ENCODE measurements around the gene SRGAP2C.
"Not testable (repeated sequence)": the region's sequence is repeated elsewhere in the genome, so short reads cannot be mapped to it uniquely, and the experiment has no call there.

The SRGAP2C gene

DNA sequence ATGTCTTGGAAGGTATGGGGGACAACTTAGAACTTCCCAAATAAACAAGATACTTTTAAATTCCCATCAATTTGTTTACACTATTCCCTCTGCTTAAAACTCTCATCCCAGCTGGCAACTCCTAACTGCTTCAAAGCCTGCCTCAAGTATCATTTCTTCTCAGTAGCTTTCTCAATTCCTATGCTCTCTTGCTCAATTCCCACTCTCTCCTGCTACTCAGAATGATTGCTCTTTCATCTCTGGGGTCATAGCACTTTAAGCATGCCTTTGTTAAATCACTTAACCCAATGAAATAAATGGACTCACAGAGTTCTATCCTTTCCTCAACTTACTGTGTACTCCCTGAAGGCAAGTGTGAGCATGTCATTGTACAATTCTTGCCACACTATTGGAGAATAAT is 19.5 kb upstream of the SRGAP2C start:
- not testable (repeated sequence) for H4K20me1 ChIP-seq; H3K4me2 ChIP-seq; H3K4me3 ChIP-seq; H3K27ac ChIP-seq; H3K36me3 ChIP-seq; H3K9ac ChIP-seq; H3K9me3 ChIP-seq (replicated peaks in 1 of 11); H3K4me1 ChIP-seq; H3K27me3 ChIP-seq

DNA sequence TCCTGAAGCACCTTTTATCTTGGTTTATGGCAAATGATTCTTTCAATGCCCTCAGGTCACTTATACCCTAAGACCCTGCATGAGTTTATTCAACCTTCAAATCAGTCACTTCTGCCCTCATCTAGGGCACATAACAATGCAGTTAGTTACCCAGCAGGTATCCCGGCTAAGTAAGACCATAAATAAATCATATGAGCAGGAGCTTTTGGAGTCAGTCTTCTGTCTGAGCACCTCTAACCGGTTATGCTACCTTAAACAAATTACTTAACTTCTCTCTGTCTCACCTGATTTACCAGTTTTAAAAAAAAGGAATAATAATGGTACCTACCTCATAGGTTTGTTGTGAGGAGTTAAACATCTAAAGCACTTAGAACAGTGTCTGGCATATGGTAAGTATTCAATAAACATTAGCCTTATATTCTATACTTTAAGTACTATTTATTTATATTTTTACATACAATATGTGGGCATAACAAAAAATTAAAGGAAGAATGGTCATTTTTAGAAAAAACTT is 17.5 kb upstream of the SRGAP2C start:
- H3K4me2 ChIP-seq; H3K4me3 ChIP-seq; H3K27ac ChIP-seq; H3K9ac ChIP-seq; H3K36me3 ChIP-seq; H3K27me3 ChIP-seq; H4K20me1 ChIP-seq; H3K9me3 ChIP-seq (replicated peaks in 1 of 11); H3K4me1 ChIP-seq: not testable (repeated sequence)

DNA sequence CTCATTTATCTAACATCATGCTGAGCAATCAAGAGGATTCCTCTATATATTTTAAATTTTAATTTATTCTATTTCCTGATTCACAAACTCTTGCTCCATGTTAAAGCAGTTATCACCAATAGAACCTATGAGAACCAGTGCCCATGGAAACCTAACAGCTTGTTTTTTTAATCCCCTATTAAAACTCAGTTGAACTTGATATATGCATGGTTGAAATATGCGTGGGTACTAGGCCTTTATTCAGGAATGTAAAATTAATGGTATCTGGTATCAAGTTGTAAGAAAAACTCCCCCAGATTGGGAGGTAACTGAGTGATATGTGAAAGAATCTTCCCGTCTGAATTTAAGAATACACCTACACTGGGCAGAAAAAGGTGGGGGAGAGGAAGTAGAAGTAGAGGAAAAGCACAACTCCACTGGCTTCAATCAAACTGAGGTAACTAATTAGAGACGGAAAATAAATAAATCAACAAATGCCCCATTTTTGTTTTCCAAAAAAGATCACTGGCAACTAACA is 16.6 kb upstream of the SRGAP2C start:
- H3K4me2 ChIP-seq; H3K4me3 ChIP-seq; H3K27ac ChIP-seq; H3K9me3 ChIP-seq (replicated peaks in 1 of 11); H3K36me3 ChIP-seq; H4K20me1 ChIP-seq; H3K27me3 ChIP-seq; H3K9ac ChIP-seq; H3K4me1 ChIP-seq: not testable (repeated sequence)

DNA sequence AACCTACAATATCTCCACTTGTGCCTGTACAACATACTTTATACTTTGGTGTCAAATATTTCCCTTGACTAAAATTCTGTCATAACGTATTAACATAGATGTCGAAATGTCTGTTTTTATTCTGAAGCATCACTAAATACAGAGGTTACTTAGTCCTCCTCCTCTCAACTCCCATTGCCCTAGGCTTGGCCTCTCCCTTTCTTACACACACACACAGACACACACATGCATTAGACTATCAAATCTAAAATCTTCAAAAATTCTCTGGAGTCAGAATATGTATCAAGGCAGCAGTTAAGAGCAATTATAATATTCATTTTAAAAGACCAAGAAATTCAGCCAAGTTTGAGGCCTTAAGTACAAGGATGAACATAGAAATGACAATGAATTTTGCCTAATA is 8.1 kb upstream of the SRGAP2C start:
- H3K4me3 ChIP-seq; H3K4me2 ChIP-seq; H3K9me3 ChIP-seq (replicated peaks in 1 of 11); H3K27me3 ChIP-seq; H3K9ac ChIP-seq; H3K27ac ChIP-seq; H3K36me3 ChIP-seq; H3K4me1 ChIP-seq; H4K20me1 ChIP-seq: not testable (repeated sequence)

DNA sequence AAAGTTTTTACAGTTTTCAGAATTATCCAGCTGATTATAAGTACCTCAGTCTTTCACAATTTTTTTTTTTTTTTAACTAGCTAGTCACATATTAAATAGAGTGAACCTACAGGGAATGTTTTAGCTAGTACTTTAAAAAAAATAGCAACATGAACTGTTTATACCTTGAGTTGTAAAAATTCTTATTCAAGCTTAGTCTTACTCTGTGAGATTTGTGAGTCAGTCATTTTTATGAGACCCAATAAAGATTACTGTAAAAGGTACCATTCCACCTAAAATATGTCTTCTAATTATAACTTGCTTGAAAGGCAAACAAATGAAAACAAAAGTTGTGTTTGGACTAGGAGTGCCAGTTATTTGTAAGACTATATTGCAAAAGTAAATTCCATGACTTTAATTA is 6.6 kb upstream of the SRGAP2C start:
- H3K4me2 ChIP-seq; H3K9ac ChIP-seq; H3K4me3 ChIP-seq; H3K9me3 ChIP-seq (replicated peaks in 1 of 11); H4K20me1 ChIP-seq; H3K27ac ChIP-seq; H3K36me3 ChIP-seq; H3K4me1 ChIP-seq; H3K27me3 ChIP-seq: not testable (repeated sequence)

DNA sequence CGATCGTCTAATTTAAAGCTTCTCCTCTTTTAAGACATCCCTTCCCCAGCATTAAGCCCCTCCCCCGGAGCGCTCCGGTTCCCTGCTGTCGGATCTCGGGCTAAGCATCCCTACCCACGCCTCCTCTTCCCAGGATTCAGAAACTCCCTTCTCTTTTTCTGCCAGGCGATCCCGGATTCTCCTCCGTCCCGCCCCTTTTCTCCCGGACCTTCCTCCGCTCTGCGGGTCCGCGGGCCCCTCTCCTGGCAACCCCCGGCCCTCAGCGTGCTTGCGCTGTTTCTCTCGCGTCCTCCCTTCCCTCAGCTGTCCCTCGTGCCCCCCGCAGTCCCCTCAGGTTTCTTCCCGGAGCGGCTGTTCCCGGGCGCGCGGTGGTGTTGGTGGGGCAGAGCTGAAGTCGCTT is 908 bp upstream of the SRGAP2C start:
- not testable (repeated sequence) for H3K4me1 ChIP-seq; H3K36me3 ChIP-seq; H4K20me1 ChIP-seq; H3K9me3 ChIP-seq (replicated peaks in 1 of 11); H3K27me3 ChIP-seq
- Histone ChIP-seq H3K4me2 (peak overlapping the region; percentile 44 to 79 (median 52); a peak in 17 of 22 replicates), H3K27ac (peak overlapping the region in 8 of 11 experiments; percentile 58 to 79 (median 71); a peak in 15 of 22 replicates), H3K9ac (peak overlapping the region in 9 of 11 experiments; percentile 62 to 80 (median 77); a peak in 16 of 22 replicates), H3K4me3 (peak overlapping the region; percentile 46 to 71 (median 62))

DNA sequence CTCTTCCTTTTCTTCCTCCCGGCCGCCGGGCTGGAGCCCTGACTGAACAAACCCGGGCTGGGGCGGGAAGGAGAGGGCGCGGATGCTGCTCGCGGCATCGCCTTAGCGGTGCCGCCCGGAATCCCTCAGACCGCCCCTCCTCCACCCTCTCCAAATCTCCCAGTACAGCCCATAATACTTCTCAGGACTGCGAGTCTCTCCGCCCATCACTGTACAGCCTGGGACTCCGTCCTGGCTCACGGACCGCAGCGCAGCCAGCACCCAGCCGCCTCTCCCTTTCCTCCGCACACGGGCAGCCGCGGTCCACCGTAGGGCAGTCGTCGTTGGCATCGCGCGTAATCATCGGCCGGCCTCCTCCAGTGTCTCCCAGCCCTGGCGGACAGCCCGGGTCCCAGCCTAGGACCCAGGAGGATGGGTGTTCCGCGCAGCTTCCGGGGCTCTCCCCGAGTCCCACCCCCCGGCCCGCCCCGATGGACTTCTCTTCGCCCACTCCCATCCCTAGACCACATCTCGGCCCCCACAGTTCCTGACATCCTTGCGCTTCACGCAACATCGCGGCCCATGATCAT is 449 bp downstream of the SRGAP2C start:
- peak overlapping the region; percentile 42 to 73 (median 70); a peak in 20 of 22 replicates for H3K9ac ChIP-seq
- not testable (repeated sequence) for H3K27me3 ChIP-seq; H3K4me1 ChIP-seq; H3K9me3 ChIP-seq (replicated peaks in 1 of 11); H3K36me3 ChIP-seq; H4K20me1 ChIP-seq; H3K4me2 ChIP-seq
- H3K4me3 ChIP-seq, result peak overlapping the region; percentile 45 to 66 (median 56)
- H3K27ac ChIP-seq, result peak overlapping the region in 10 of 11 experiments; percentile 42 to 73 (median 62); a peak in 17 of 22 replicates

DNA sequence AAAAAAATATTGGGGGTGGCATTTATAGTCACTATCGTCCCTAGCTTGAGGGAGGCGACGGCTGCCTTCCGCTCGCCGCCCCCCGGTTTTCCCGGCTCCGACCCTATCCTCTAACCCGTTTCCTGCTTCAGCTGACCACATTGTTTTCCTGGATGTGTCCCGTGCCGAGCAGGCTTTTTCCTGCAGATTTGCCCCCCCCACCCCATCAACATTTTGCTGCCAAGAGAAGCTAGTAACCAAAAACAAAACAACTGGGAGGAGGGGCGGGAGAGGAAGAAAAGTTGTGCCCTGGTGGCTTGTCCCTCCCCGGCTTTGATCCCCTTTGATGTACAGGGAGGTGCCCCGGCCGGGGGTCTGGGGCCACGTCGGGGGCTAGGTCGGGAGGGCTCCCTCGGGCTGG is 1.4 kb downstream of the SRGAP2C start:
- not testable (repeated sequence) for H3K9me3 ChIP-seq (replicated peaks in 1 of 11); H3K4me1 ChIP-seq; H4K20me1 ChIP-seq; H3K36me3 ChIP-seq; H3K27me3 ChIP-seq; H3K4me2 ChIP-seq
- H3K4me3 ChIP-seq, result peak overlapping the region in 7 of 10 experiments; percentile 39 to 61 (median 47); a peak in 9 of 20 replicates
- 0 out of 22 replicates have a peak overlapping the region, but pooled peaks of 1 of the 11 experiments have one; percentile 35 for H3K27ac ChIP-seq
- peak overlapping the region in 1 of 11 experiments; percentile 48; a peak in 1 of 22 replicates for H3K9ac ChIP-seq

DNA sequence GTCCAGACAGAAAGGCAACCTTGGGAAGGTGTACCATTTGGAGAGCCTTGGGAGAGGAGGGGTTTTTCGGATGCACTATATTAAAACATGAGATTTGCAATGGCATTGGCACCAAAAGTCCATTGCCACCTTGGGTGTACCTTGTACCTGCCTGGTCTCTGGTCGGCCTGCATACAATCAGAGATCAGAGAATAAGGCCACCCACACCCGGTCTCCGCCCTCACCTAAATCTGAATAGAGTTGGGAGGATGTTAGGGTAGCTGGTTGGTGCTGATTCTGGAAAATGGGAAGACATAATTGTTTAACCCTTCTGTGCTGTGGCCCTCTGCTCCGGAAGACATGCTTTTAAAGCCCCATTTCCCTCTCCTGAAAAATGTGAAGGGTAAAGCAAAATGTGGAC is 3.1 kb downstream of the SRGAP2C start:
- Histone ChIP-seq H3K4me3 (peak overlapping the region; percentile 45 to 65 (median 58); a peak in 19 of 20 replicates), H3K4me2 (peak overlapping the region; percentile 68 to 83 (median 76)), H4K20me1 (peaks cover 0 to 10% (median 0%) of the 10 kb centered on the region in 11 experiments; a peak in 5 of 22 replicates), H3K9ac (peak overlapping the region in 6 of 11 experiments; percentile 26 to 73 (median 53); a peak in 7 of 22 replicates)
- not testable (repeated sequence) for H3K4me1 ChIP-seq; H3K27ac ChIP-seq; H3K36me3 ChIP-seq; H3K9me3 ChIP-seq (replicated peaks in 1 of 11); H3K27me3 ChIP-seq

DNA sequence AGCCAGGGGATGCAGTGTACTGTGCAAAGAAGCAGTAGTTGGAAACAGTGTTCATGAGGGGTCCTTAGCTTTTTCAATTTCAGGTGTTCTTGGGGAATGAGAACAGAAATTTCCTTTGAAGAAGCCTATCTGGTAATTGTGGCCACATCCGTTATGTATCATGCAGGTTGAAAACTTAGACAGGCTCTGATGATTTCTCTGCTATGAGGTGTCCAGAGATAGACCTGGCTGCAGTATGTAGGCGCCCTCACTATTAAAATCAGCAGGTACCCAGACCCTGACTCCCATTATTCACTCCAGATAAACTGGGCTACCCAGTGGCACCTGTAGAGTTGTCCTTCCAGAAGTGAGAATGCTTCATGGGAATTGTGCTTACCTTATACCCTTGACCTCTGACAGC is 7.7 kb downstream of the SRGAP2C start:
- not testable (repeated sequence) for H3K27me3 ChIP-seq; H3K36me3 ChIP-seq; H3K4me3 ChIP-seq; H3K9me3 ChIP-seq (replicated peaks in 1 of 11); H3K9ac ChIP-seq; H3K4me1 ChIP-seq; H3K27ac ChIP-seq
- H4K20me1 ChIP-seq, result peaks cover 0 to 14% (median 3%) of the 10 kb centered on the region in 11 experiments; a peak in 5 of 22 replicates
- 0 out of 22 replicates have a peak overlapping the region, but pooled peaks of 1 of the 11 experiments have one; percentile 11 for H3K4me2 ChIP-seq

DNA sequence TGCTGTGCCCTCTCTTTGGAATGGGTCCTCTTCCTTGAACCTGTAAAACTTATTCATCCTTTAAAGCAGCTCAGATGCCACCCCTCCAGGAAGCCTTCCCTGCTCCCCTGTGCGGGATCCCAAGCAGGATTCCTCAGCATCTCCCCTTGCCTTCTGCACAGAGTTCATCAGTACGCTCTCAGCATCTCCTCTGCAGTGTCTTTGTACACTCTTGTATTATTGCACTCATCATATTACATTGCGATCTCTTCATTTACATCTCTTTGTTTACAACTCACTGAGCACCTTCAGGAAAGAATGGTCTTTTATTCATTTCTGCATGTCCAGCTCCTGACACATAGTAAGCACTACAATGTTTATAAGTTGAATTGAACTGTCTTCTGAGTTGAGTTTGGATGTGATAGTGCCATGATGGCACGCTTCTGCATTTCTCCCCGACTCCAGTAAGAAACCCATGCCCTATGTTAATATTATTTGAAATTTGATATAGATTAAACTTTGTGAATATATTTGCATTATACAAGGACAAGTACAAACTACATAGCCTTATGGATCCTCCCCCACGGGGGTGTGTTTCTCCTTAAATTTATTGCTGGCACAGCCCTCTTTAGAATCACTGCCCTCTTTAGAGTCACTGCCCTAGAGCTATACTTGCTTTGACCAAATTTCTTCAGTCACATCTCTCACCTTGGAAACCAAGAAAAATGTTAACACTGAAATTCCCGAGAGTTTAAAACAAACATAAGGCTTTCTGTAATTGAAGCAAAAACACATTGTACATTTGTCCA is 12.5 kb downstream of the SRGAP2C start:
- not testable (repeated sequence) for H3K9ac ChIP-seq; H3K27me3 ChIP-seq; H3K9me3 ChIP-seq (replicated peaks in 1 of 11); H3K36me3 ChIP-seq; H3K27ac ChIP-seq; H3K4me2 ChIP-seq; H3K4me3 ChIP-seq
- H3K4me1 ChIP-seq, result peaks cover 0 to 11% (median 0%) of the 10 kb centered on the region in 10 experiments; a peak in 3 of 20 replicates
- peaks cover 0 to 17% (median 0%) of the 10 kb centered on the region in 11 experiments; a peak in 2 of 22 replicates for H4K20me1 ChIP-seq

DNA sequence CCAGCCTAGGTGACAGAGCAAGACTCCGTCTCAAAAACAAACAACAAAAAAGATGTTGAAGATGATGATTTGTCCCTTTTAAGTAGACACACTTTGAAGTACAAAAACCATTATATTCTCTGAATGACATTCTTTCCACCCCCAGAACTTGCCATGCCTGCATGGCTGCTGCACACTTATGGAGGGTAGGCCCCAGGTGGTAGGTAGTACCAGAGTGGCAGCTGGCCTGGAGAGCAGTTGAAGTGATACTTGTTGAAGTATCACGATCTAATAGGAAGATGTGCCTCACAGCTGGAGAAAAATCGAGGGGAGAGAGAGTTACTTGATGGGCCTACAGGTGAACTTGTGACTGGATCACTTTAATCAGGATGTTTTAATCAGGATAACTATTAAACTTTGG is 15.0 kb downstream of the SRGAP2C start:
- H3K4me3 ChIP-seq; H3K4me2 ChIP-seq; H3K27me3 ChIP-seq; H3K36me3 ChIP-seq; H3K9me3 ChIP-seq (replicated peaks in 1 of 11); H3K9ac ChIP-seq; H3K27ac ChIP-seq: not testable (repeated sequence)
- H4K20me1 ChIP-seq, result peaks cover 0 to 15% (median 0%) of the 10 kb centered on the region in 11 experiments; a peak in 2 of 22 replicates
- peaks cover 0 to 11% (median 0%) of the 10 kb centered on the region in 10 experiments; a peak in 3 of 20 replicates for H3K4me1 ChIP-seq

DNA sequence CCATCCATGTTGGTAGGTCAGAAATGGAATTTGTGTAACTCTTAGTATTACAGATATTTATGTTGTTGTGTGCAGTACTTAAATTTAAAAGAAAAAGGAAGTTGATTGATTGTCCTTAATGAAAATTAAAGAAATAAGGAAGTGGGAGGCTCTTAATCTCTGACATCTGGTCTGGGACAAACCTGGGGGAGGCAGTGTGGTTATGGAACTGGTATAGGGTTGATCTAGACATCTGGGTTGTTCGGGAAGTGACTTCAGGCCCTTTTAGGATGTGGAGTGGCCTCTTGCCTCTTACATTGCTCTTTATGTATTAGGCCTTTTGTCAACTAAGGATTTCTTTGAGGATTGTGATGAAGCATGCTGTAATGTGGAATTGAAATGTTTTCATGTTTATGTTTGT is 15.5 kb downstream of the SRGAP2C start:
- peaks cover 0 to 15% (median 0%) of the 10 kb centered on the region in 11 experiments; a peak in 2 of 22 replicates for H4K20me1 ChIP-seq

More for the DNA sequence above, 15.5 kb downstream of the SRGAP2C start:
- not testable (repeated sequence) for H3K4me3 ChIP-seq; H3K4me2 ChIP-seq; H3K36me3 ChIP-seq; H3K27ac ChIP-seq; H3K27me3 ChIP-seq; H3K9me3 ChIP-seq (replicated peaks in 1 of 11); H3K9ac ChIP-seq
- H3K4me1 ChIP-seq, result peaks cover 0 to 11% (median 0%) of the 10 kb centered on the region in 10 experiments; a peak in 3 of 20 replicates
